GM18873 (cell line): ENCODE measurements around the gene FTCDNL1.

Experiments used
- ATAC-seq: cut with Tn5 transposase; IDR thresholded peaks from one replicate; pipeline ENCODE4 v1.9.1; 2021; ENCODE audit warnings: mild to moderate bottlenecking, moderate library complexity, moderate number of reproducible peaks; ENCODE audit not compliant: unreplicated experiment, low FRiP score

FTCDNL1 gene

GRCh38 chr2:199797431-199798403, 53.3 kb downstream of the FTCDNL1 start:
- ATAC-seq: no peak

- ATAC-seq: no peak
Measured at GRCh38 chr2:199792381-199792780, 58.6 kb downstream of the FTCDNL1 start.

- ATAC-seq: no peak
Measured at GRCh38 chr2:199791326-199791725, 59.7 kb downstream of the FTCDNL1 start.

DNA sequence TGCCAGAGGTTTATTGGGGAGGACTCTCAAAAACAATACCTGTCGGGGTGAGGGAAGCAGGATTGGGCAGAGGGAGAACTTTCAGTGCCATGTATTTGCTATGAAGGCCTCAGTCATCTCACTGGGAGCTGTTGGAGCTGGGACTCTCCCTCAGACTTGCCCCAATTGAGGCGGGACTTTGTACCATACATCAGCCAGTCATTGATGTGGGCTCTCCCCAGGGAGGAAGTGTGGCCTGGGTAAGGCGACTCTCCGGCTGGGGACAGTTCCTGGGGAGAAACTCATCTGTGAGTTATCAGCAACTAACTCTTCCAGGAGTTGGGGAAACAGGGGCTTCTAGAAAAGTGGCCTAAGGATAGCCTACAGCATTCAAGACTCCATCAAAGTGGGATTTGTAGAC, 66.5 kb downstream of the FTCDNL1 start:
- ATAC-seq: no peak

GRCh38 chr2:199779589-199779988, 71.4 kb downstream of the FTCDNL1 start:
- ATAC-seq: no peak

GRCh38 chr2:199778655-199779054, 72.3 kb downstream of the FTCDNL1 start:
- ATAC-seq: no peak

DNA sequence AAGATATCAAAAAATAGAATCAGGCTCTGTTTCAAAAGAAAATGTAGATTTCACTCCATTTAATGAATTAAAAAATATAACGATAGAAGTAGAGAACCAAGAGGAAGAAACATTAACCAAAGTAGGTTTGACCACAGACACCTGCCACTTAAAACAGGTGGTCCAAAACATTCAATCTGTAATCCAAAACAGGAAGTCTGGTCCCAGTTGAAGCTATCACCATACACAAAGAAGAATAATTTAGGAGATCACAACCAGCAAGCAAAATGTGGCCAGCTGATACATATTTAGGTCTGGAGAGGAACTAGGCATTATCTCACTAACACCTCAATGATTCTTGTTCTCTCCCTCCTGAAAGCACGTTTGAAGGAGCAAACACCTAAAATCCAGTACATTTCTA, 73.1 kb downstream of the FTCDNL1 start:
- no peak for ATAC-seq

DNA sequence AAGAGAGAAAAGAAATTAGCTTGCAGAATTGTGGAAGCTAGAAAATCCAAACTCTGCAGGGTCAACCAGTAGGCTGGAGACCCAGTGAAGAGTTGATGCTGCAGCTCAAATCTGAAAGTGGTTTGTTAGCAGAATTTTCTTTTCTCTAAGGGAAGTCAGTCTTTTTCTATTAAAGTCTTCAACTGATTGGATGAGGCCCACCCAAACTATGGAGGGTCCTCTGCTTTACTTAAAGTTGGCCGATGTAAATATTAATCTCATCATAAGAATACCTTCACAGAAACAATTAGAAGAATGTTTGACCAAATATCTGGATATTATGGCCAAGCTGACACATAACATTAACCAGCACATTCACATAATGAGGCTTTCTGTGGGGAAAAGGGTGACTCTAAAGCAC, 73.7 kb downstream of the FTCDNL1 start:
- ATAC-seq: no peak

GRCh38 chr2:199775267-199775666, 75.7 kb downstream of the FTCDNL1 start:
- no peak for ATAC-seq

DNA sequence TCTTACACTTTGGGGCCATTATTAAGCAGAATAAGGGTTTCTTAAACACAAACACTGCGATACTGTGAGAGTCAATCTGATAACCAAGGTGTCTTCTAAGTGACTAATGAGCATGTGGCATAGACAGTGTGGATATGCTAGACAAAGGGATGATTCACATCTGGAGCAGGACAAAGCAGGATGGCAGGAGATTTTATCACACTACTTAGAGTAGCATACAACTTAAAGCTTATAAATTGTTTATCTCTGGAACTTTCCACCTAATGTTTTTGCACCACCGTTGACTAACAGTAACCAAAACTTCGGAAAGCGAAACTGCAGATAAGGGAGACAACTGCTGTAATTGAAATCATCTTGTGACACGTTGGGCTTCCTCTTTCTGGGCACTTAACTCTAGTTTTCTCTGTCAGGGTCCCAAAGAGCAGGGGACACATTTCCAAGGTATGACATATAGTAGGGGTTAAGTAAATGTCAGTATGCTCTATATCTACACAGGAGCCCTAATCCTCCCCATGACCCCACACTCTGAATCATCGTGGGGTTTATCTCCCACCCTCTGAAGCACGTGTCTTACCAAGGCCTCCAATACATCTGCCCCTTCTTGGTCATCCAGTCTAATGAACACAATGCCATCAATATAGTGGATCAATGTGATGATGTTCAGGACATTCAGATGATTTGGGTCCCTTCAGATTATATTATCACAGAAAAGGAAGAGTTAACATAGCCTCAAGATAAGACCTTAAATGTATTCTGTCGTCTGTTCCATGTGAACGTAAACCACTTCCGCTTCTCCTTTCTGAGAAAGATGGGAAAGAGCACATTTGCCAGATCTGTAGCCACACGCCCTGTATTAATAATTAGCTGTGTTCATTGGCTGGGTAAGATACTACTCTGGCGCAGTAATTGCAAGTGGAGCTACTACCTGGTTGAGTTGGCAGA, 78.7 kb downstream of the FTCDNL1 start:
- ATAC-seq: no peak

GRCh38 chr2:199770716-199771115, 80.3 kb downstream of the FTCDNL1 start:
- ATAC-seq: no peak

DNA sequence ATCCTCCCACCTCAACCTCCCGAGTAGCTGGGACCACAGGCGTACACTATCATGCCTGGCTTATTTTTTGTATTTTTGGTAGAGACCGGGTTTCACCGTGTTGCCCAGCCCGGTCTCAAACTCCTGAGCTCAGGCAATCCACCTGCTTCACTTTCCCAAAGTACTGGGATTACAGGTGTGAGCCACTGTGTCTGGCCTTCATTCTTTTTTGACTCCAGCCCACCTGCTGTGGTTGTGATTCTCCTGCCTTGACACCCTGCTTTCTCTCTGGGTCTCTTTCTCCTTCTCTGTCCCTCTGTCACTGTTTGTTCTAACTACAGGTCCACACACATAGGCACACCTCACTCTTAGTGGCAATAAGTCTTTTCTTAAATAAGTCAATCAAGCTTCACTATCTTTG, 85.3 kb downstream of the FTCDNL1 start:
- ATAC-seq: no peak

DNA sequence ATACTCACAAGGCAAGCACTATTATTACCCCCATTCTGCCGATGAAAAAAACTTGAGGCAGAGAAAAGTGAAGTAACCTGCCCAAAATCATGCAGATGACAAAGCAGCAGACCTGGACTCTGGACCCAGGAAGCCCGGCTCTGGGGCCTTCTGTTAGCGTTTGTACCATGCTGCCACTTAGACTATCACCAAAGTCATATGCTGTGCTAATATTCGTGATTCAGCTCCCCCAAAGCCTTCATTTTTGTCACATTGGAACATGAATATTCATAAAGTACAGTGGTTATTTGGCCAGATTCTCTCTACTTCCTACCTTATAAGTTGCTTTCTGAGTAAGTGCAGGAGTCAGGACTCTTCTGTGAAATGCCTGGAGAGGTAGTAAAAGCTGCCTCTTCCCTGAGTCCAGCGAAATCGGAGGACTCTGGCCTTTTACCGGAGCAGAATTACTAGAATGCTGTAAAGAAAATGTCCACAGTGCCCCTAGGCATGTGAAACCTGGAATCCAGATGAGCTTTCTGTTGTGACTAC, 86.7 kb downstream of the FTCDNL1 start:
- ATAC-seq: no peak

- ATAC-seq: no peak
Measured at GRCh38 chr2:199762963-199763362, 88.0 kb downstream of the FTCDNL1 start.

GRCh38 chr2:199760574-199760973, 90.4 kb downstream of the FTCDNL1 start:
- no peak for ATAC-seq

DNA sequence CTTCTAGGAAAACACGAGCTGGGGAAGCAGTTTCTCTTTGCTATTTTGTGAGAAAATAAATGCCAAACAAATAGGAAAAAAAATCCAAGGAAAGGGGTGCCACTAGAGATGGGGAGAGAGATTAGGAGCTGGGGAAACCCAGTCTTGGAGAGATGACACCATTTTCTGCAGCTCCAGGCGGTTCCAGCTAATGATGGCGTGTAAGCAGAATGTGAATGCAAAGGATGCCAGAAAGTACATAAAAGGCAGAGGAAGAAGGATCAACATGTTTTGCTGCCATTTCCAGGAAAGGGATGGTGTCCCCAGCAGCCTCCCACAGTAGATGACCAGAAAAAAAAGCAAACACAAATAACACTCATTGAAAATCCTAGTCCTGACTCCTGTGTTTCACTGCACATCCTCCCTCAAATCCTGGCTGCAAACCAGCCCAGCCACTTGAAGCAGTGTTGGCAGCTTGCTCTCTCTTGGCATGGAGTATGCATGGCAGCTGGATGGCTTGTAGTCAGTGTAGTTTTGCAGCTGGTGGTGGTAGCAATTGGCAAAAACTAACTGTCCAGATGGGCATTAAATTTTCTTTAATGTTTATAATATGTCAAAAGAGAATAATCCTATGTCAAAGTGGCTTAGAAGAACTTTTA, 93.6 kb downstream of the FTCDNL1 start:
- no peak for ATAC-seq

DNA sequence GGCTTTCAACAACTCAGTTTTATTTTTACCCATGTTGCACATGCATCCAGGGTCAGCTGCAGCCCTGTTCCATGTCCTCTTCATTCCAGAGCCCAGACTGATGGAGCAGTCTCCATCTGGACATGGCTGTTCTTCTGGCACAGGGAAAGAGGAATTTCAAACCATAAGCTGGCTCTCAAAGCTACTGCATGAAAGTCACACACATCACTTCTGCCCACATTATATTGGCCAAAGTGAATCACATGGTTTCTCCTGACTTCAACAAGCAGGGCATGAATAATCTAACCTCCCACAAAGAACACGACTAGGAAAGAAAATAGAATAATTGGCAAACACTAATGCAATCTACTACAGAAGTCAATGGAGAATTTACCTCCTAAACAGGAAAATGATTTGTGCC, 94.2 kb downstream of the FTCDNL1 start:
- ATAC-seq: no peak

DNA sequence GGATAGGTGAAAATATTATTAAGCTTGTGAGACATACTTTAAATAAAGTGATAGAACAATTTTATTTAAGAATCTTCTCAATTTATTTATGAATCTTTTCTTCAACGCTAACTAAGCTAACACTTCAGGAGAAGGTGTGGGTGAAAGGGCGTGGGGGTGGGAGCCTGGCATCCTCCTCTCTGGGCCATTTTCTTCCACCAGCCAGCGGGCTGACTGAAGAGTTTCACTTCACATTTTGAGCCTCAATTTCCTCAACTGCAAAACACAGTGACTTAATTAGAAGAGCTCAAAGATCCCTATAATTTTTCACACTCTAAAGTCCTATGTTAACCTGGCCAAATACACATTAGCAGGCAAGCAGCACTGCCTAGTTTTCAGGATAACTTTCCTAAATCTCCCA, 94.8 kb downstream of the FTCDNL1 start:
- no peak for ATAC-seq

- no peak for ATAC-seq
Measured at GRCh38 chr2:199754766-199755165, 96.2 kb downstream of the FTCDNL1 start.

- ATAC-seq: no peak
Measured at GRCh38 chr2:199751492-199752120, 99.4 kb downstream of the FTCDNL1 start.
